GM19025 (cell line): Measurements from ENCODE around the gene IL17D.
"Not testable (repeated sequence)": the region's sequence is repeated elsewhere in the genome, so short reads cannot be mapped to it uniquely, and the experiment has no call there.

Experiments used
- ATAC-seq: cut with Tn5 transposase; IDR thresholded peaks from one replicate; pipeline ENCODE4 v1.9.1; 2021; ENCODE audit warnings: mild to moderate bottlenecking, low read depth, moderate library complexity; ENCODE audit not compliant: unreplicated experiment

Gene IL17D, protein sequence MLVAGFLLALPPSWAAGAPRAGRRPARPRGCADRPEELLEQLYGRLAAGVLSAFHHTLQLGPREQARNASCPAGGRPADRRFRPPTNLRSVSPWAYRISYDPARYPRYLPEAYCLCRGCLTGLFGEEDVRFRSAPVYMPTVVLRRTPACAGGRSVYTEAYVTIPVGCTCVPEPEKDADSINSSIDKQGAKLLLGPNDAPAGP

DNA sequence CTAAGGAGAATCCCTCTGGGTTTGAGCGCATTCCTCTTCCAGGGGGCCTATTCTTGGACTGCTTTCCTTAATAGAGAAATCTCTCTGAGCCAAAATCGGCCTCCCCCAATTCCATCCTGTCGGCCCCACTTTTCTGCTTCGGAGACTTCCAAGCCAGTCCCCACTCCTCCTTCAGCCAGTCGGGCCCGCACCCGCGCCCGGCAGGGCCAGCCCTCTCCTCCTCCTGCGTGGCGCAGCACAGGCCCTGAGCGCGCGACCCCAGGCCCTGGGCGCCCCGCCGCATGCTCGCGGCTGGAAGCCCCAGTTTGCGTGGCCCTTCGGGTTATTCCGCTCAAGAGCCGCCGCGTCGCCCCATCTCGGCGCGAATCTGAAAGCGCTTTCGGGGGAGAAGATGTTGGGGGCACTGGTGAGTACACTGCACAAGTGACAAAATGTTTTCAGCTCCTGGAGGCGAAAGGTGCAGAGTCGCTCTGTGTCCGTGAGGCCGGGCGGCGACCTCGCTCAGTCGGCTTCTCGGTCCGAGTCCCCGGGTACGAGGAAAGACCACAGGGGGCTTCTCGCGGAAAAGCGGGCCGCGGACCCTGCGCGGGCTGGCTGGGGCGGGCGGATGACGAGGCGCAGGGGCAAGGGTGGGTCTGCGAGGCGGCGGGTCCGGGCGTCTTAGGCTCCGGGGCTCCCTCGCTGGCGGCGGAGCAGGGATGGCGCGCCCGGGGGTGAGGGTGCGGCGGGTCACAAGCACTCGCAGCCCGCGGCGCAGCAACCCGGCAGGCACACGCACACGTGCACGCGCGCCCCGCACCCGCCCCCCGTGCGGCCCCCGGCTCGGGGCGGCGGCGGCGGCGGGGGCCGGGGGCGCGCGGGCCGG, at the start of gene IL17D:
TSS of gene IL17D (plus strand) at position 785 of the 865 bp plus-strand sequence. CDS start 303 bp downstream, outside the sequence.
- peak; percentile 27 for ATAC-seq

- ATAC-seq, result no peak
These were observed 49.3 kb upstream of the IL17D start for GRCh38 chr13:20654156-20654555.

- no peak for ATAC-seq
These were observed 45.0 kb upstream of the IL17D start for GRCh38 chr13:20658451-20659040.

GRCh38 chr13:20664351-20664750, 39.1 kb upstream of the IL17D start:
- no peak for ATAC-seq

DNA sequence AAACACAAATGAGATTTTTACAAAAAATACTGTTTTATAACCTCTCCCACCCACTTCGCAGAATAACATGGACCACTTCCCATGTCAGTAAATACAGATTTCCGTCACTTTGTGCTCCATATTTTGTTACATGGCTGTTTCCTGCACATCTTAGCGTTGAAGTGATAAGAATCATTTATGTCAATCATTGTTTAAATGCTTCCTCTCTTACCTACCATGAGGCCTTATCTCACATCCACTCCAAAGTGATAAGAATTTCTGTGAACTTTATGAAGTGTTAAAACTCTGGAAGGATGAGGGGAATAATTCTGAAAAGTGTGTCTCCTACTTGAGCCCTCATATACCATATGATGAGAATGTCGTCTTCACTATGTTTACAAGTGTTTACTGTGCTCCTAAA, 36.6 kb upstream of the IL17D start:
- ATAC-seq, result no peak

- ATAC-seq, result no peak
These were observed 35.6 kb upstream of the IL17D start for GRCh38 chr13:20667857-20668437.

DNA sequence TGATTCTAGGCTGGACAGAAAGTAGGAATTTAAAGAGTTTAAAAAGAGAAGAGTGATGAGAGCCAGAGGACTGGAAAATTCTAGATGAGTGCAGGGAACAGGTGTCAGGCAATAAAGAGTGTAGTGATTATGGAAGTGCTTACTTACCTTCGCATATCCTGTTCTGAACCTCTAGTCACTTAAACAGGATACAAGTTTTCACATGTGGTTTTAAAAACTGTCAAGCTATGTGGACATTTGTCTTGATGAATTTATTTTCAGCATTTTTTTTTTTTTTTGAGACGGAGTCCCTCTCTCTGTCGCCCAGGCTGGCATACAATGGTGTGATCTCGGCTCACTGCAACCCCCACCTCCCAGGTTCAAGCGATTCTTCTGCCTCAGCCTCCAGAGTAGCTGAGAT, 34.3 kb upstream of the IL17D start:
- ATAC-seq, result no peak

DNA sequence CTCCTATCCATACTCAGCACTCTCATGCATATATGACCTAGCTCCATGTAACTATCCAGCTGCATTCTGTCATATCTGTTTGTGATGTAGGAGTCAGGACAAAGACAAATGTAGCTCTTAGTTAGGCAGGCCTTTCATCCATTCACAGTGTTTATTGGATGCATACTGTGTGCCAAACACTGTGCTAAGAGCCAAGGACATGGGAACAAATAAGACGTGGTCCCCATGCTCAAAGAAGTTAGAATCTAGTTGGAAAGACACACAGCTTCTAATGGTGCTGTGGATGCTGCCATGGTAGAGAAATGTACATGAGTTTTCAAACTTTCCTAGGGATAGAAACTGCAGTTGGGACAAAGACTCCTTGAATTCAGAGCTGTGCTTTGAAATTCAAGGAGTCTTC, 31.7 kb upstream of the IL17D start:
- ATAC-seq, result no peak

DNA sequence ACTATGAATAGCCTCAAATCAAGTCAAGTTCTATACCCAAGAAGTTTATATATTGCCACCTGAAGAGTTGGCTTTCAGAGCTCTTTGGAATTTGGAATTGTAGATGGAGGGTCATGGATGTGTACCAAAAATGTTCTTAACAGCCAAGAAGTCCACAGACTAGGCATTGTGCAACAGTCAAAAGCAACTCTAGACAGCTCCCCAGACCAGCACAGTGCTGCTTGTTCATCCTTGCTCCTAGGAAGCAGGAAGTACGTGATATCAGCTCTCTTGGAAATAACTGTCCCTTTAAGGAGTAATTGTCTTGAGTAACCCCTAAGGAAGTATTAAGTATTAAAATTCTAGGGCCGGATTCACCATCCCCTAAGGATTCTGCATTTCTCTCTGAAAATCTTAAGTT, 30.7 kb upstream of the IL17D start:
- ATAC-seq, result no peak

DNA sequence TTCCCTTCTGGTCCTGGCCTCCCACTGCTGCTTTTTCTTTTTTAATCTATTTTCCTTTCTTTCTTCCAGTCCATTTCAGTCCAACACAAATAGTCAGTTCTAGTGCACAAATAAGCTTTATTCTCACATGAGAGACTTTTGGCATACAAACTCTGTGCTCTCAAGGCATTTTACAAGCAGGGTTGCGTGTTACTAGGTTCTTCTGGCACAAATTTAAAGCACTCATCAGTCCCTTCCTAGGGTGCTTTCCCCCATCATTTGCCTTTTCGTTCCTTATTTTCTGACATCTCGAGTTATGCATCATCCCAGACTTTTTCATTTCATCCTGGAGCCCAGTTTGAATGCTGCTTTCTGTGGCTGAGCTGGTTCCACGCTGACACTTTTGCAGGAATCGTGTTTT, 29.8 kb upstream of the IL17D start:
- ATAC-seq, result no peak

GRCh38 chr13:20676213-20676612, 27.3 kb upstream of the IL17D start:
- no peak for ATAC-seq

GRCh38 chr13:20678606-20679005, 24.9 kb upstream of the IL17D start:
- not testable (repeated sequence) for ATAC-seq

- ATAC-seq, result no peak
These were observed 23.6 kb upstream of the IL17D start for GRCh38 chr13:20679879-20680278.

DNA sequence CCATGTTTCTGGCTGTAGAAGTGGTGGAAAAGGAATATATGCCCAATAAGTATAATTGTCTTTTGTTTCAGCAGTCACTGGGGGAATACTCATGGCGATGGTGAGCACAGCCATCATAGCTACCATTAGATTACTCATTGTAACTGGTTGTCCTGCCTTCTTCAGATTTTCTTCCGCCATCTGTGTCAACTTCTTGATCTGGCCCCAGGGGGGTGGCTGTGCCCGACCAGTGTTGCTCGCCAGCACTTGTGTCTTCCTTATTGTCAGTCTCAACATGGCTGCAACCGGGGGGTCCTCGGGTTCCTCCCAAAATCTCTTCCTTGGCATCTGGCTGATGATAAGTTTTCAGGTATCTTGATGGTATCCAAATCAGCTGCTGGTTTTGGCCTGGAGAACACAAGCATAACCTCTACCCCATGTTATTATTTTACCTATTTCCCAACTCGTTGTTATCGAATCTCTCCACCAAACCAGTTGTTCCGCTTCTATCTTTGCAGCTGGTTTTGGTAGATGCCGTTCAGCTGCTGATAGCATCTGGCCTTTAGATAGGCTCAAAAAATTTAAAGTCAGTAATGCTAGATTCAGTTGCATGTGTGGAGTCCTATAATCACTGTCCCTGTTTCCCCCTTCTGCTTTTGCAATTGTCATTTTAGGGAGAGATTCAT, 23.0 kb upstream of the IL17D start:
- ATAC-seq, result no peak

- ATAC-seq, result not testable (repeated sequence)
These were observed 22.0 kb upstream of the IL17D start for GRCh38 chr13:20681481-20681880.

GRCh38 chr13:20682061-20682460, 21.4 kb upstream of the IL17D start:
- no peak for ATAC-seq

GRCh38 chr13:20684041-20684440, 19.5 kb upstream of the IL17D start:
- ATAC-seq, result no peak

DNA sequence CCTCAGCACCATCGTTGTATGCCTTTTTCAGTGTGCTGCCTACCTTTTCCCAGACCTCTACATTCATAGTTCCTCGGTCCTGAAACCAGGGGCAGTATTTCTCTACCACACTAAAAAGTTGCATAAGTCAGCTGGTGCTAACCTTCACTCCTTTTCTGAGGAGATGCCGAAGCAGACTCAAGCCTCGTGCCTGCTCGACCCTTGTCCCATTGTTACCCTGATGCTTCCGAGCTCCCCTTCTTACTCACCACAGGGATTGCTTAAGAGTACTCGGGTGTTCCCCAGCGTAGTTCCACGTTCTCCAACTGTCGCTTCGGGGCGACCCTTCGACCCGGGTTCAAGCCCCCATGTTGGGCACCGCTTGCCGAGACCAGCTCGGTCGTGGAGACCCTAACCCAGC, 19.0 kb upstream of the IL17D start:
- no peak for ATAC-seq

DNA sequence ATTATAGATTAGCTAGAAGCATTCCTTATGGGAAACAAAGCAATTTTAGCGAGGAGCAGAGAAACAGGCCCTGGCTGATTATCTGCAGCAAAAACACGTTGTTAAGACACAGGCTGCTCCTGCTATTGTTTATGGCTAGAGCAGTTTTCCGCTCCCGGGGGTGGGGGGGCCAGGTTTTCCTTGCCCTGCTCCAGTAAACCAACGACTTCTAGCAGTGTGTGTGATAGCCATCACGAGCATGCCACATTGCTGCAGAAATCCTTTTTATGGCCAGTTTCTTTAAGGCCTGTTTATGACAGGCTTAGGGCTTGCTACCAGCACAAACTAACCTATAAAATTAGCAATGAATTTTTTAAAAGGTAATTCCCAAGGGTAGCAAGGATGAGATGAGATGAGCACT, 18.4 kb upstream of the IL17D start:
- no peak for ATAC-seq

- ATAC-seq, result no peak
These were observed 17.3 kb upstream of the IL17D start for GRCh38 chr13:20686167-20686566.
